ENCODE results near the gene UMAD1.

- no peak for TF ChIP-seq CTCF (IDR thresholded peaks at IDR 0.05)
- no peak for TF ChIP-seq POLR2A (IDR thresholded peaks at IDR 0.05)
Observed at GRCh38 chr7:7802531-7802930, 162.0 kb downstream of the UMAD1 start.

Measured in thyroid gland (tissue), 4 donors.